ENCODE results near the gene RBMX2.
"Not testable (repeated sequence)": the region's sequence is repeated elsewhere in the genome, so short reads cannot be mapped to it uniquely, and the experiment has no call there.

Gene RBMX2

DNA sequence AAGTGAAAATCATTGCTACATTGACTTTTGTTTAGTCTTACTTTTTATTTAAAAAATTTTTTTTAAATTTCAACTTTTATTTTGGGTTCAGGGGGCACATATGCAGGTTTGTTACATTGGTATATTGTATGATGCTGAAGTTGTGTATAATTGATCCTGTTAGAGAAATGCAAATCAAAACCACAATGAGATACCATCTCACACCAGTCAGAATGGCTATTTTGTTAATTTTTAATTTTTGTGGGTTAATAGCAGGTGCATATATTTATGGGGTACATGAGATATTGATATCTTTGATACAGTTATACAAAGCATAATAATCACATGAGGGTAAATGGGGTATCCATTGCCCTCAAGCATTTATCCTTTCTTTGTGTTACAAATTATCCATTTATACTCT is 34.1 kb downstream of the RBMX2 start:
- TF ChIP-seq HIC1 (tag by site-specific recombination; IDR thresholded peaks at IDR 0.05) (no peak), ZNF18 (tag by site-specific recombination; IDR thresholded peaks at IDR 0.05) (no peak), ZFP37 (tag by site-specific recombination; IDR thresholded peaks at IDR 0.05) (no peak), ZNF202 (tag by site-specific recombination; IDR thresholded peaks at IDR 0.05; ENCODE audit: borderline replicate concordance) (no peak), ZNF121 (tag by site-specific recombination; IDR thresholded peaks at IDR 0.05) (no peak), ZNF19 (tag by site-specific recombination; IDR thresholded peaks at IDR 0.05; ENCODE audit: low read depth) (no peak), ZNF23 (tag by site-specific recombination; IDR thresholded peaks at IDR 0.05; ENCODE audit: borderline replicate concordance) (no peak), ZNF292 (tag by site-specific recombination; IDR thresholded peaks at IDR 0.05; ENCODE audit: borderline replicate concordance, low read depth) (no peak), KLF1 (tag by site-specific recombination; IDR thresholded peaks at IDR 0.05) (no peak), ZNF391 (tag by site-specific recombination; IDR thresholded peaks at IDR 0.05; ENCODE audit: borderline replicate concordance, low read depth) (no peak), ZNF335 (tag by site-specific recombination; conservative IDR thresholded peaks at IDR 0.05) (no peak), ZBTB7A (tag by site-specific recombination; IDR thresholded peaks at IDR 0.05; ENCODE audit: low read depth) (no peak), MYNN (tag by site-specific recombination; IDR thresholded peaks at IDR 0.05; ENCODE audit: borderline replicate concordance) (no peak)
- TF ChIP-seq, protein P1, sequence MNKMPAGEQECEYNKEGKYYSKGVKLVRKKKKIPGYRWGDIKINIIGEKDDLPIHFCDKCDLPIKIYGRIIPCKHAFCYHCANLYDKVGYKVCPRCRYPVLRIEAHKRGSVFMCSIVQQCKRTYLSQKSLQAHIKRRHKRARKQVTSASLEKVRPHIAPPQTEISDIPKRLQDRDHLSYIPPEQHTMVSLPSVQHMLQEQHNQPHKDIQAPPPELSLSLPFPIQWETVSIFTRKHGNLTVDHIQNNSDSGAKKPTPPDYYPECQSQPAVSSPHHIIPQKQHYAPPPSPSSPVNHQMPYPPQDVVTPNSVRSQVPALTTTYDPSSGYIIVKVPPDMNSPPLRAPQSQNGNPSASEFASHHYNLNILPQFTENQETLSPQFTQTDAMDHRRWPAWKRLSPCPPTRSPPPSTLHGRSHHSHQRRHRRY (tag by site-specific recombination; IDR thresholded peaks at IDR 0.05): no peak
- Histone ChIP-seq H3K4me1 (ENCODE audit: control insufficient read depth, insufficient read depth, low read length) (no peaks in the 10 kb centered on the region), H3K4me3 (ENCODE audit: low read depth, low read length) (no peak overlapping the region), H3K36me3 (ENCODE audit: control insufficient read depth in 2 of 2, insufficient read depth in 1 of 2, low read length in 2 of 2) (no peaks in the 10 kb centered on the region), H3K27ac (ENCODE audit: extremely low read depth, low read depth, low read length) (no peak overlapping the region), H3K9me3 (ENCODE audit: control insufficient read depth, insufficient read depth, low read depth, low read length) (no peaks in the 10 kb centered on the region)
- POLR2A ChIA-PET: no interaction called here
- CTCF ChIA-PET: no interaction called here

GRCh38 chrX:130437996-130438395 is 36.2 kb downstream of the RBMX2 start:
- CTCF ChIA-PET; H3K4me1 ChIP-seq (ENCODE audit: control insufficient read depth, insufficient read depth, low read length); POLR2A ChIA-PET: not testable (repeated sequence)

DNA sequence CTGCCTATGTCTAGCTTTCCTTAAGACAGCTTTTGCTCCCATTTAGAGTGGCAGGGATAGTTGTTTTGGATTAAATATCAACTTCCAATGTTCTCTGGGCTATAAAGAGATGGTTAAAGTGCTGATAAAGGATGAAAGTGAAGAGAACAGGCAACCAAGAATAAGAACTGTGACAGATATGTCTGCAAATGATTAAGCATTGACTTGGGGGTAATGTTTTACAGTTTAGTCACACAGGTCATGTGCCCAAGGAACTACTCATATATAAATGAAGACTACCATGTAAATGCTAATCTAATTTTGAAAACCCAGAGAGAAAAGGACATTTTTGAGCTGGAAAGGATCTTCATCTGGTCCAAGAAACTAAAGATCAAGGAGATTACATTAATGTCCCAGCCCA is 42.1 kb downstream of the RBMX2 start:
- CTCF ChIA-PET: interaction anchor here (1.3 kb wide), 1 partner anchor 52 kb away, joined by 3 read pairs; no protein-coding TSS in a partner anchor

More at GRCh38 chrX:130437996-130438395, 36.2 kb downstream of the RBMX2 start:
- H3K9me3 ChIP-seq (ENCODE audit: control insufficient read depth, insufficient read depth, low read depth, low read length); H3K4me3 ChIP-seq (ENCODE audit: low read depth, low read length); H3K36me3 ChIP-seq (ENCODE audit: control insufficient read depth in 2 of 2, insufficient read depth in 1 of 2, low read length in 2 of 2); H3K27ac ChIP-seq (ENCODE audit: extremely low read depth, low read depth, low read length): not testable (repeated sequence)

More for the DNA sequence above, 42.1 kb downstream of the RBMX2 start:
- H3K36me3 ChIP-seq (ENCODE audit: control insufficient read depth in 2 of 2, insufficient read depth in 1 of 2, low read length in 2 of 2): no peaks in the 10 kb centered on the region
- H3K27ac ChIP-seq (ENCODE audit: extremely low read depth, low read depth, low read length): no peak overlapping the region
- H3K9me3 ChIP-seq (ENCODE audit: control insufficient read depth, insufficient read depth, low read depth, low read length): no peaks in the 10 kb centered on the region
- H3K4me3 ChIP-seq (ENCODE audit: low read depth, low read length): no peak overlapping the region
- POLR2A ChIA-PET: no interaction called here
- TF ChIP-seq ZNF132 (tag by site-specific recombination; IDR thresholded peaks at IDR 0.05; ENCODE audit: borderline replicate concordance): no peak
- TF ChIP-seq, protein P2, sequence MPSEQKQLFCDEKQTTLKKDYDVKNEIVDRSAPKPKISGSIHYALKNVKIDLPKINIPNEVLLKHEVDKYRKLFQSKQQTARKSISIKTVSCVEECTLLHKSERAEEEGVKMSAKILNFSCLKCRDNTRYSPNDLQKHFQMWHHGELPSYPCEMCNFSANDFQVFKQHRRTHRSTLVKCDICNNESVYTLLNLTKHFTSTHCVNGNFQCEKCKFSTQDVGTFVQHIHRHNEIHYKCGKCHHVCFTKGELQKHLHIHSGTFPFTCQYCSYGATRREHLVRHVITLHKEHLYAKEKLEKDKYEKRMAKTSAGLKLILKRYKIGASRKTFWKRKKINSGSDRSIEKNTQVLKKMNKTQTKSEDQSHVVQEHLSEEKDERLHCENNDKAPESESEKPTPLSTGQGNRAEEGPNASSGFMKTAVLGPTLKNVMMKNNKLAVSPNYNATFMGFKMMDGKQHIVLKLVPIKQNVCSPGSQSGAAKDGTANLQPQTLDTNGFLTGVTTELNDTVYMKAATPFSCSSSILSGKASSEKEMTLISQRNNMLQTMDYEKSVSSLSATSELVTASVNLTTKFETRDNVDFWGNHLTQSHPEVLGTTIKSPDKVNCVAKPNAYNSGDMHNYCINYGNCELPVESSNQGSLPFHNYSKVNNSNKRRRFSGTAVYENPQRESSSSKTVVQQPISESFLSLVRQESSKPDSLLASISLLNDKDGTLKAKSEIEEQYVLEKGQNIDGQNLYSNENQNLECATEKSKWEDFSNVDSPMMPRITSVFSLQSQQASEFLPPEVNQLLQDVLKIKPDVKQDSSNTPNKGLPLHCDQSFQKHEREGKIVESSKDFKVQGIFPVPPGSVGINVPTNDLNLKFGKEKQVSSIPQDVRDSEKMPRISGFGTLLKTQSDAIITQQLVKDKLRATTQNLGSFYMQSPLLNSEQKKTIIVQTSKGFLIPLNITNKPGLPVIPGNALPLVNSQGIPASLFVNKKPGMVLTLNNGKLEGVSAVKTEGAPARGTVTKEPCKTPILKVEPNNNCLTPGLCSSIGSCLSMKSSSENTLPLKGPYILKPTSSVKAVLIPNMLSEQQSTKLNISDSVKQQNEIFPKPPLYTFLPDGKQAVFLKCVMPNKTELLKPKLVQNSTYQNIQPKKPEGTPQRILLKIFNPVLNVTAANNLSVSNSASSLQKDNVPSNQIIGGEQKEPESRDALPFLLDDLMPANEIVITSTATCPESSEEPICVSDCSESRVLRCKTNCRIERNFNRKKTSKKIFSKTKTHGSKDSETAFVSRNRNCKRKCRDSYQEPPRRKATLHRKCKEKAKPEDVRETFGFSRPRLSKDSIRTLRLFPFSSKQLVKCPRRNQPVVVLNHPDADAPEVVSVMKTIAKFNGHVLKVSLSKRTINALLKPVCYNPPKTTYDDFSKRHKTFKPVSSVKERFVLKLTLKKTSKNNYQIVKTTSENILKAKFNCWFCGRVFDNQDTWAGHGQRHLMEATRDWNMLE (tag by site-specific recombination; conservative IDR thresholded peaks at IDR 0.05; ENCODE audit: low read depth): no peak
- TF ChIP-seq ZNF23 (tag by site-specific recombination; IDR thresholded peaks at IDR 0.05; ENCODE audit: borderline replicate concordance): no peak
- TF ChIP-seq ZNF19 (tag by site-specific recombination; IDR thresholded peaks at IDR 0.05; ENCODE audit: low read depth): no peak
- no peaks in the 10 kb centered on the region for H3K4me1 ChIP-seq (ENCODE audit: control insufficient read depth, insufficient read depth, low read length)
